HG02870 (cell line): ENCODE data around the gene NLGN1.
"Not testable (repeated sequence)": the region's sequence is repeated elsewhere in the genome, so short reads cannot be mapped to it uniquely, and the experiment has no call there.

Experiments used
- ATAC-seq: cut with Tn5 transposase; IDR thresholded peaks from one replicate; pipeline ENCODE4 v1.9.1; 2021; ENCODE audit warnings: mild to moderate bottlenecking, moderate library complexity; ENCODE audit not compliant: unreplicated experiment

Gene NLGN1

DNA sequence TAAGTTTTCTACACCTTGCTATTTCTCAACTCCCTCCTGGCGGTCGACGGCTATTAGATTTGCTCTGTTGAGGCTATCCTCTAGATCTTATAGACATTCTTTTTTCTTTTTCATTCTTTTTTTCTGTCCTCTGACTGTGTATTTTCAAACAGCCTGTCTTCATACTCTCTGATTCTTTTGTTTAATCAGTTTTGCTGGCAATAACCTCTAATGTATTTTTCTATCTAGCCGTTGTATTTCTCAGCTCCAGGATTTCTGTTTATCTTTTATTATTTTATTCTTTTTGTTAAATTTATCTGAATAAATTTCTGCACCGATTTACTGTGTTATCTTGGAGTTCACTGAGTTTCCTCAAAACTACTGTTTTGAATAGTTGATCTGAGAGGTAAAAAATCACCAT, 31.5 kb downstream of the NLGN1 start:
- ATAC-seq, result no peak

GRCh38 chr3:173429527-173429926, 32.0 kb downstream of the NLGN1 start:
- ATAC-seq, result no peak

GRCh38 chr3:173430576-173430975, 33.0 kb downstream of the NLGN1 start:
- ATAC-seq, result no peak

- no peak for ATAC-seq
These were observed 41.5 kb downstream of the NLGN1 start for GRCh38 chr3:173439004-173439403.

GRCh38 chr3:173440514-173440913, 43.0 kb downstream of the NLGN1 start:
- ATAC-seq, result no peak

DNA sequence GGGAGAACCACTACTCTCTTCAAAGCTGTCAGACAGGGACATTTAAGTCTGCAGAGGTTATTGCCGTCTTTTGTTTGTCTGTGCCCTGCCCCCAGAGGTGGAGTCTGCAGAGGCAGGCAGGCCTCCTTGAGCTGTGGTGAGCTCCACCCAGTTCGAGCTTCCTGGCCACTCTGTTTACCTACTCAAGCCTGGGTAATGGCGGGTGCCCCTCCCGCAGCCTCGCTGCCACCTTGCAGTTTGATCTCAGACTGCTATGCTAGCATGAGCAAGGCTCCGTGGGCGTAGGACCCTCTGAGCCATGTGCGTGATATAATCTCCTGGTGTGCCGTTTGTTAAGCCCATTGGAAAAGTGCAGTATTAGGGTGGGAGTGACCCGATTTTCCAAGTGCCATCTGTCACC, 54.0 kb downstream of the NLGN1 start:
- ATAC-seq, result not testable (repeated sequence)

DNA sequence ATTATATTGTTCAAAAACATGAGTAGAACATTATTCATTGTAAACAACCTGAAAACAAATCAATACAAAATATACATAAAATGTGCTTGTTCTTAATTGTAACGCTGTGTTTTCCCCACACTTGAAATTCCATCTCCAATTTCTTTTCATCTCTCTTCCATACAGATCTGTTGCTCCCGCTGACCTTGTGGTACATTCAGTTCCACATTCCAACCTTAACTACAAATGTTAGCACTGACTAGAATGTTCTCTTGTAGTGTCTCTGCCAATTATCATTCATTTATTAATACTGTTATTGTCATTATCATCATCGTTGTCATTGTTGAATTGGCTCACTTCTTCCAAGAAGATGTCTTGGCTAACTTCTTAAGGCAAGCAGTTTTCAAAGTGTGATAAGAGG, 65.7 kb downstream of the NLGN1 start:
- ATAC-seq, result no peak

- ATAC-seq, result no peak
These were observed 67.6 kb downstream of the NLGN1 start for GRCh38 chr3:173465112-173465511.

DNA sequence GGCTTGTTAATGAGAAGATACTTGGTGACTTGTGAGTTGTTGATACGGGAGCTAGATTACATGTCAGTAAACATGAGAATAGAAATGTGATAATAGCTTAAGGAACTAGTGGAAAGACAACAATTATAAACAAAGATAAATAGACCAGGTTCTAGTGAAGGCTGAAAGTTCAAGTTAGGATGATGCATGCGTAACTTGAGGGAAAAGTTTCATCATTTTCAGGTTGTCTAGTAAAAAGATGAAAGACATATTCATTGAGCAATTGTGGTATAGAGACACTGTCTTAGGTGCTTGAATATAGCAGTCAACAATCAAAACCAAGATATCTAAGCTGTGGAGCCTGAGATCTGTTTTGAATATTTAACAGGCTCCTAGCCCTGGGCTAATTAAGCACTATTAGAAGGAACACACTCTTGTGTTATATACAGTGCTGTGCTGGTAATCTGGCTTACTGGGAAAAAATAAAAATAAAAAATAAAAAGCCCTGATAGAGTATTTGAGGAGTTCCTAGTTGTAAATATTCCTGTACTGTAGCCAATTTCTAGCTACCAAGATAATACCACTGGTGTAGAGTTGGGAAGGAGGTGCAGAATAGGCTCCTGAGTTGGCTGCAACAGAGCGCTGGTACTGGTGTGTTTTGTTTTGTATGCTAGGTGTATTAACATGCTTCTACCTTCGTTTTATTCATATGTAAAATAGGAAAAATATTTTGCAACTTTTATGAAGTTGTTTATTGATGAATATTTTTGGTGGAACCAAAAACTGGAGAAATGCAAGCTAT, 68.5 kb downstream of the NLGN1 start:
- ATAC-seq, result no peak

- ATAC-seq, result no peak
These were observed 70.0 kb downstream of the NLGN1 start for GRCh38 chr3:173467501-173467900.

DNA sequence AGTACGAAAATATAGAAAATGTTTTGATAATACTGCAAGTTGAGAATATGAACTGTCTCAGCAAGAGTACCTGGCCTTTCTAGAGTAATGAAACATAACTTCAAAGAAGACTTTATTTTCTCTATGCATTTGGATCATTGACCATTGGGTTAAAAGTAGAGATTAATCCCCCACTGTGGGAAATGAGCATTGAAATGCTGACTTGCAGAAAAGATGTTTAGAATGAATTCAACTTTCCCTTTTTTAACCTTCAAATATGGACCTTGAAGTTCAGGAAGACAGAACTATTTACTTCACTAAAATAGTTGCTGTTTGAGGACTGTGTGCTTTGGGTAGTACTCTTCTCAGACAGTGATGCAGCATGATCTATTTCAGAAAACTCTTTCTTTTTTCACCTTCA, 75.7 kb downstream of the NLGN1 start:
- no peak for ATAC-seq

GRCh38 chr3:173479301-173479700, 81.8 kb downstream of the NLGN1 start:
- ATAC-seq, result no peak

- ATAC-seq, result no peak
These were observed 104.5 kb downstream of the NLGN1 start for GRCh38 chr3:173501931-173502489.

GRCh38 chr3:173502983-173503568, 105.5 kb downstream of the NLGN1 start:
- ATAC-seq, result no peak

- no peak for ATAC-seq
These were observed 113.0 kb downstream of the NLGN1 start for GRCh38 chr3:173510565-173510964.

DNA sequence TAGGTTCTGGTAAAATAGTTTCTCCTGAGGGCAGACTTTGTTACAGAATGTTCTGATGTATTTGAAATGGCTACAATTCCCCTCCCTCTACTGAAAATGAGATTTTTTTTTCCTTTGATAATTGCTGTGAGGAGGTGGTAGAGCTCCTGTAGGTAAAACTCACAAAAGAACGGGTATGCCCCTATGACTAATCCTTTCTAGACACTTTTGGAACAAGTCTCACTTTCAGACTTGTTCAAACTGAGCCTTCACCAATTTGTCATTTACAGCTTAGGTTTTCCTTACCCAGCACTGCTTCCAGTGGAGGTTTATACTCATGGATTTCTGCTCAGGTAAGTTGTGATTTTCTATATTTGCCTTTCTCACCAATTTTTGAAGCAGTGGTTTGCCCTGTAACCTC, 115.6 kb downstream of the NLGN1 start:
- peak; percentile 84 for ATAC-seq

DNA sequence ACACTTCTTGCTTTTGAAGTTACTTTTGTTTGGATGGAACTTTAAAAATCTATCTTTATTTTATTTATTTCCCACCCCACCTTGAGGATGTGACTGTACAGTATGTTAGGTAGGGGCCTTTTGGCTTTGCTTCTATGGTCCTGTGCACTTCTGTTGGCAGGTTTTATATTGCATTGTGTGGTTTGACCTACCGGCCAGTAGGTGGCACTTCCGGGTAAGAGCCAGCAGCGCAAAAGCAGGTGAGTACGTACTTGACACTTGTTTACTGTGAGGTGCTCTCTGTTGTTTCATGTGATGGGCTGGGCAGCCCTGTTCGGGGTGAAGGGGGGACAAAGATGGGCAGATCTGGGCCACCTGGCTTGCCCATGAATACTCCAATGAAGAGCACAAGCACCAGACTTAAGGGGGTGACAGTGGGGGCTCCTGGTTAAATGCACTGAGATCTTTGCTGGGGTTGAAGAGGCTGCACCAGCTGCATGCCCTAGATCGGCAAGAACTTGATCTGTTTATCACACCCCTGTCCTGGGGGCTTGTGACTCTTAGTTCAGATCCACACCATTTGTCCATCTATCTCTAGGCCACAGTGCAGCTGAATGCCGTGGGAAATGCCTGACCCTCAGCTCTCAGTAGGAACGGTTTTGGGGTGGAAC, 131.6 kb downstream of the NLGN1 start:
- ATAC-seq, result peak; percentile 98

DNA sequence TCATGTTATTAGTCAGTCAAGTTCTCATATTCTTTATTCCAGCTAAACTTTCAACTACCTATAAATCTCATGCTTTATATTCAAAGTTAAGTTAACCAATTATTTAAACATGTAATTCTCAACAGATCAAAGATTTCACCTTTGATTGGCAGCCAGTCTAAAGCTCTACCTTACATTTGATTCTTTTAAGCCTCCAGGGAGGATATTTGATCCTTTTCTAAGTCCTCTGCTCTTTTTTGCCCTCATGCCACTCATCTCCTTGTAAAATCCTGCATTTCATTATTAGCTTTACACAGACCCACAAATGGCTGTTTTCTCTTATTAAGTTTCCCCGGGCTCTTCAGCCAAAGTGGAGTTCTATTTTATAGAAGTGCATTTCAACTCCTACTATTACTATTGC, 134.1 kb downstream of the NLGN1 start:
- ATAC-seq, result no peak

DNA sequence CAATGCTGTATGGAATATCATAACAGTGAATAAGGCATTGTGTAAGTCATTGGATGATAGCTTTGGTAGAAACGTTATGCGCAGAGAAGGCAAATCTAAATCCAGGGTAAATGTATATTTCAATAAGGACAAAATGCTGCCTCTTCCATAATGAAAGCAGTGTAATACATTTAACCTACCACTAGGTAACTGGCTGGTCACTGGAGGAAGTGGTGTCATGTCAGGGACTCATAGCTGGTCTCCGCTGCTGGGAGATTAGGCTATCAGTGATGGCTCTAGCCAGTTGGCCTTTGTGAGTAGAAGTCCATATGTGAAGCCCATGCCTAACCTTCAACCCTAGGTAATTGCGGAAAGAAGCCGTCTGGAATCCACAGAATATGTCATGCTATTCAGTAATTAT, 140.9 kb downstream of the NLGN1 start:
- ATAC-seq, result peak; percentile 59

- ATAC-seq, result not testable (repeated sequence)
These were observed 148.0 kb downstream of the NLGN1 start for GRCh38 chr3:173545590-173545989.

- ATAC-seq, result no peak
These were observed 149.5 kb downstream of the NLGN1 start for GRCh38 chr3:173547070-173547469.

GRCh38 chr3:173548261-173548660, 150.7 kb downstream of the NLGN1 start:
- ATAC-seq, result no peak
